SU-DHL-6 (cell line): Measurements from ENCODE around the gene PARVB.

ENCODE experiments used
- H2AFZ ChIP-seq: fragments of 200-600 bp; sonication (generic); 2 replicates; pipeline ENCODE4 v1.6.1; 2014; ENCODE audit warnings: low read depth, mild to moderate bottlenecking, moderate library complexity, mixed read lengths, antibody characterized with exemption, low read length; ENCODE audit not compliant: severe bottlenecking
- H3F3A ChIP-seq: fragments of 200-600 bp; shearing (Covaris generic); 2 replicates; pipeline ENCODE4 v1.6.0; 2016; ENCODE audit warnings: antibody characterized with exemption, mild to moderate bottlenecking; ENCODE audit not compliant: insufficient read depth
- H3K27ac ChIP-seq: fragments of 200-600 bp; sonication (generic); 2 replicates; pipeline ENCODE4 v1.5.1; 2016; ENCODE audit warnings: low read depth, mild to moderate bottlenecking, low read length, moderate library complexity, mixed read lengths
- H3K27me3 ChIP-seq: fragments of 200-600 bp; sonication (generic), shearing (Covaris generic); 2 replicates; pipeline ENCODE4 v1.6.0; 2014; ENCODE audit warnings: mild to moderate bottlenecking, low read length
- H3K36me3 ChIP-seq: fragments of 200-600 bp; sonication (generic); 2 replicates; pipeline ENCODE4 v1.6.1; 2014; ENCODE audit warnings: mild to moderate bottlenecking, low read length, mixed read lengths
- H3K4me2 ChIP-seq: fragments of 300-600, 200-600 bp; shearing (Covaris generic), sonication (generic); 2 replicates; pipeline ENCODE4 v1.6.0; 2014; ENCODE audit warnings: low read length, low read depth, mild to moderate bottlenecking; ENCODE audit not compliant: poor library complexity, severe bottlenecking
- H3K4me3 ChIP-seq: fragments of 200-600 bp; sonication (generic); 2 replicates; pipeline ENCODE4 v1.5.1; 2014; ENCODE audit warnings: antibody characterized with exemption, low read length, mild to moderate bottlenecking, mixed read lengths; ENCODE audit not compliant: insufficient read depth, poor library complexity, severe bottlenecking
- H3K79me2 ChIP-seq: fragments of 200-600 bp; sonication (generic); 2 replicates; pipeline ENCODE4 v1.6.1; 2014; ENCODE audit warnings: mild to moderate bottlenecking, low read length, moderate library complexity; ENCODE audit not compliant: insufficient read depth
- H3K9ac ChIP-seq: fragments of 200-600 bp; sonication (generic); 2 replicates; pipeline ENCODE4 v1.7.0; 2014; ENCODE audit warnings: mild to moderate bottlenecking, low read length
- H3K9me2 ChIP-seq: fragments of 200-600 bp; sonication (generic); replicated peaks from 2 replicates; pipeline ENCODE4 v1.6.1; 2014; ENCODE audit warnings: low read length; ENCODE audit not compliant: insufficient read depth
- H3K9me3 ChIP-seq: fragments of 200-600 bp; sonication (generic); 2 replicates; pipeline ENCODE4 v1.6.1; 2014; ENCODE audit warnings: low read length, mixed read lengths; ENCODE audit not compliant: insufficient read depth
- H4K20me1 ChIP-seq: fragments of 200-600 bp; sonication (generic); 2 replicates; pipeline ENCODE4 v1.6.1; 2014; ENCODE audit warnings: low read depth, mild to moderate bottlenecking, antibody characterized with exemption, low read length, moderate library complexity, mixed read lengths
- EZH2phosphoT487 ChIP-seq: fragments of 200-600 bp; sonication (generic), shearing (Covaris generic); conservative IDR thresholded peaks from 2 replicates; pipeline ENCODE4 v1.6.1; 2018; ENCODE audit warnings: mild to moderate bottlenecking, antibody characterized with exemption, low read length, moderate library complexity, mixed read lengths
- TF ChIP-seq, protein P1 (sequence below): fragments of 200-600 bp; sonication (generic); IDR thresholded peaks from one replicate; pipeline ENCODE4 v1.5.1; 2017; ENCODE audit warnings: antibody characterized with exemption, mild to moderate bottlenecking, low read length, moderate library complexity; ENCODE audit not compliant: insufficient read depth, poor library complexity, severe bottlenecking

The PARVB gene

DNA sequence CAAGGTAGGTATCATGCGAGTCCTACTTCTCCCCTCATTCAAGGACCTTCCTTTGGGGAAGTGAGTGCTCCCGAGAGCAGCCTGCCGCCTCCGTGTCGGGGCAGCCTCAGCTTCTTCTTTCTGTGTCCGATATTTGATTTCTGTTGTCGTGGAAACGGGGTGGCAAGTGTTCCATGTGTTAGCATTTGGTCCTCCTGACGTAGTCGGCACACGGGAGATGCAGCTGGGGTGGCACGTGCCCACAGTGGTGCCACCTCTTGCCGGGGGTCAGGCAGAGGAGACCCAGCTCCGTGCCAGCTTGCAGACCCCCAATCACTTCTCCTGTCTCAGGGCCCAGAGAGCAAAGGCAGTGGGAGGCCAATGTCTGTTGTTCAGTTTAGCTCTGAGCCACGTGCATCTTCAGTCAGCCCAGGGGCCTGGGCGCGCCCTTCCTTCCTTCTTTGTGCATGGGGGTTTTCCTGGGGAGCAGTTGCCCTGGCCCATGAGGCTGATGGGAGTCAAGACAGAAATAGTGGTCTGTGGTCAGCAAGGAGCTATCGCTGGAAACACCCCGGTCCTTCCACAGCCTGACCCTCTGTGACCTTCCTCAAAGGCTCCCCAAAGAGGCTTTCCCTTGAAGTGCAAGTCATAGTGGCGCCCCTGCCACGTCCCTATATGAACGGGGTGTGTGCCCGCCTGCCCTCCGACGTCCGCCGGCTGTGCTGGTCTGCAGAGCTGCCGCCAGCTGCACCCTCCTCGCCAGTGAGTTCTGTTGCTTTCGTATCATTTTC is 44.5 kb downstream of the PARVB start:
- TF ChIP-seq EZH2phosphoT487 = no peak
- TF ChIP-seq, protein P1, sequence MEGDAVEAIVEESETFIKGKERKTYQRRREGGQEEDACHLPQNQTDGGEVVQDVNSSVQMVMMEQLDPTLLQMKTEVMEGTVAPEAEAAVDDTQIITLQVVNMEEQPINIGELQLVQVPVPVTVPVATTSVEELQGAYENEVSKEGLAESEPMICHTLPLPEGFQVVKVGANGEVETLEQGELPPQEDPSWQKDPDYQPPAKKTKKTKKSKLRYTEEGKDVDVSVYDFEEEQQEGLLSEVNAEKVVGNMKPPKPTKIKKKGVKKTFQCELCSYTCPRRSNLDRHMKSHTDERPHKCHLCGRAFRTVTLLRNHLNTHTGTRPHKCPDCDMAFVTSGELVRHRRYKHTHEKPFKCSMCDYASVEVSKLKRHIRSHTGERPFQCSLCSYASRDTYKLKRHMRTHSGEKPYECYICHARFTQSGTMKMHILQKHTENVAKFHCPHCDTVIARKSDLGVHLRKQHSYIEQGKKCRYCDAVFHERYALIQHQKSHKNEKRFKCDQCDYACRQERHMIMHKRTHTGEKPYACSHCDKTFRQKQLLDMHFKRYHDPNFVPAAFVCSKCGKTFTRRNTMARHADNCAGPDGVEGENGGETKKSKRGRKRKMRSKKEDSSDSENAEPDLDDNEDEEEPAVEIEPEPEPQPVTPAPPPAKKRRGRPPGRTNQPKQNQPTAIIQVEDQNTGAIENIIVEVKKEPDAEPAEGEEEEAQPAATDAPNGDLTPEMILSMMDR = no peak
- Histone ChIP-seq H3K4me3 (no peak overlapping the region), H3K9me2 (no peaks in the 10 kb centered on the region), H4K20me1 (no peaks in the 10 kb centered on the region), H3K4me2 (no peak overlapping the region), H3K27me3 (no peaks in the 10 kb centered on the region), H3K79me2 (no peaks in the 10 kb centered on the region), H3K9ac (no peak overlapping the region), H3K36me3 (no peaks in the 10 kb centered on the region), H3F3A (no peaks in the 10 kb centered on the region), H2AFZ (no peak overlapping the region), H3K27ac (no peak overlapping the region), H3K9me3 (no peaks in the 10 kb centered on the region)

GRCh38 chr22:44070029-44070428 is 45.9 kb downstream of the PARVB start:
- H3K79me2 ChIP-seq = no peaks in the 10 kb centered on the region
- no peaks in the 10 kb centered on the region for H3K9me2 ChIP-seq
- H3K4me3 ChIP-seq = no peak overlapping the region
- no peak for TF ChIP-seq EZH2phosphoT487
- TF ChIP-seq, protein P1 = no peak
- H3K27ac ChIP-seq = no peak overlapping the region
- H3K9me3 ChIP-seq = no peaks in the 10 kb centered on the region
- H3K9ac ChIP-seq = no peak overlapping the region
- no peaks in the 10 kb centered on the region for H3K27me3 ChIP-seq
- H3F3A ChIP-seq = no peaks in the 10 kb centered on the region
- no peak overlapping the region for H3K4me2 ChIP-seq
- H2AFZ ChIP-seq = no peak overlapping the region
- H4K20me1 ChIP-seq = no peaks in the 10 kb centered on the region
- no peaks in the 10 kb centered on the region for H3K36me3 ChIP-seq

DNA sequence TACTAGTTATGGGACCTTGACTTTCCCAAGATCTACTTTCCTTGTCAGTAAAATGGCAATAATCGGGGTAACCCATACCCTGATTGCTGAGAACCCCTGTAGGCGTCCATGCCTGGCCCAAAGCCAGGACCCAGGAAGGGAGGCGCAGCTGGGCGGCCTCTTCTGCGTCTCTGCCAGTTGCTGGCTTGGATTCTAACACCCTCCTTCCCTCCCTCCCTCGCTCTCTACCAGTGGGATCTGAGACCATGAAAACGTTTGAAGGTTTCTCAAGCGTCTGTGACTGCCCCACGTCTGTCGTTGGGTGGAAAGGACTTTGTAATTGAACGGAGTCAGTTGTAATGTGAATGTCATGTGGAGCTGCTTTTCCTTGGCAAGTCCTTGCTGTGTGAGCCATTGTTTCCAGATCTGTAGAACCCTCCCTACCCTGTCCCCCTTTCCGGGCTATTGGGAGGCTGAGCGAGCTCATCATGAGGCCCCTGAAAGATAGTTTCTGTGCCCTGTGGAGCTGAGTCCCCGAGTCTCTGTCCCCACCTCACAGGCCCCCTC is 47.8 kb downstream of the PARVB start:
- no peaks in the 10 kb centered on the region for H4K20me1 ChIP-seq

More for the DNA sequence above, 47.8 kb downstream of the PARVB start:
- TF ChIP-seq EZH2phosphoT487 = no peak
- TF ChIP-seq, protein P1 = no peak
- H3K36me3 ChIP-seq = no peaks in the 10 kb centered on the region
- H3K27me3 ChIP-seq = no peaks in the 10 kb centered on the region
- H3K27ac ChIP-seq = no peak overlapping the region
- H3K4me2 ChIP-seq = no peak overlapping the region
- H3K79me2 ChIP-seq = no peaks in the 10 kb centered on the region
- no peak overlapping the region for H2AFZ ChIP-seq
- no peaks in the 10 kb centered on the region for H3K9me2 ChIP-seq
- H3K4me3 ChIP-seq = no peak overlapping the region
- no peaks in the 10 kb centered on the region for H3K9me3 ChIP-seq
- H3F3A ChIP-seq = no peaks in the 10 kb centered on the region
- H3K9ac ChIP-seq = no peak overlapping the region
